PFSK-1 (cell line): ENCODE data around the gene F7.

ENCODE experiments used
- POLR2AphosphoS5 ChIP-seq: IDR thresholded peaks from 2 replicates; pipeline ENCODE4 v1.6.1; 2012; ENCODE audit warnings: low read depth, mild to moderate bottlenecking, control low read depth, low read length, moderate library complexity
- TAF1 ChIP-seq: IDR thresholded peaks from 2 replicates; pipeline ENCODE4 v1.6.1; 2012; ENCODE audit warnings: low read length, control low read depth, borderline replicate concordance; ENCODE audit not compliant: insufficient read depth

DNA sequence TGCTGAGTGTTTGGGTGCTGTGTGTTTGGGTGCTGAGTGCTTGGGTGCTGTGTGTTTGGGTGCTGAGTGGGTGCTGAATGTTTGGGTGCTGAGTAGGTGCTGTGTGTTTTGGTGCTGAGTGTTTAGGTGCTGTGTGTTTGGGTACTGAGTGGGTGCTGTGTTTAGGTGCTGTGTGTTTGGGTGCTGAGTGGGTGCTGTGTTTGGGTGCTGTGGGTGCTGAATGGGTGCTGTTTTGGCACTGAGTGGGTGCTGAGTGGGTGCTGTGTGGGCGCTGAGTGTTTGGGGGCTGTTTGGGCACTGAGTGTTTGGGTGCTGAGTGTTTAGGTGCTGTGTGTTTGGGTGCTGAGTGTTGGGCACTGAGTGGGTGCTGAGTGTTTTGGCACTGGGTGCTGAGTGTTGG, 48.5 kb upstream of the F7 start:
- TF ChIP-seq POLR2AphosphoS5 = no peak
- no peak for TF ChIP-seq TAF1
